ENCODE results near the gene FERD3L.

FERD3L gene

GRCh38 chr7:19099924-19100323, 45.3 kb downstream of the FERD3L start:
- DNase-seq (ENCODE audit: low spot score): no peak

GRCh38 chr7:19099194-19099593, 46.0 kb downstream of the FERD3L start:
- no peak for DNase-seq (ENCODE audit: low spot score)

- DNase-seq (ENCODE audit: low spot score): no peak
Observed at GRCh38 chr7:19098510-19098909, 46.7 kb downstream of the FERD3L start.

GRCh38 chr7:19097165-19098055, 47.8 kb downstream of the FERD3L start:
- DNase-seq (ENCODE audit: low spot score): no peak

- DNase-seq (ENCODE audit: low spot score): no peak
Observed at GRCh38 chr7:19095353-19095860, 49.8 kb downstream of the FERD3L start.

Data from AG08395 (cell line).